GM19455 (cell line): Measurements from ENCODE around the gene CDH12.
"Not testable (repeated sequence)": the region's sequence is repeated elsewhere in the genome, so short reads cannot be mapped to it uniquely, and the experiment has no call there.

ENCODE experiments used
- ATAC-seq: cut with Tn5 transposase; IDR thresholded peaks from one replicate; pipeline ENCODE4 v1.9.1; 2021; ENCODE audit not compliant: unreplicated experiment

CDH12 gene

DNA sequence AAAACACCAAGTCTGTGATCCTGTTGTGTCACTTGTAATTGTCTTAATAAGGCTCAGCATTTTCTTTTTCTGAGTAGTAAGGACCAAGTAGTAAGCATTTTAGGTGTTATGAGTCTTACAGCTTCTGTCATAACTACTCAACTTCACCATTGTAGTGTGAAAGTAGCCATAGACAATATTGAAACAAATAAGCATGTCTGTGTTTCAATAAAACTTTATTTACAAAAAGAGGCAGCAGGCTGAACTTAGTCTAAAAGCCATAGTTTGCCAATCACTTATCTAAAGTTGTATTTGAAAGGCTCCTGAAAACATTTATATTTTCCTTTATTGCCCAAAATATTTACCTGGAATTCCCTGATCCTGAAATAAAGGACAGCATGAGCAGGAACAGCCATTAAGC, 796.1 kb downstream of the CDH12 start:
- no peak for ATAC-seq

GRCh38 chr5:22056601-22057000, 796.5 kb downstream of the CDH12 start:
- no peak for ATAC-seq

DNA sequence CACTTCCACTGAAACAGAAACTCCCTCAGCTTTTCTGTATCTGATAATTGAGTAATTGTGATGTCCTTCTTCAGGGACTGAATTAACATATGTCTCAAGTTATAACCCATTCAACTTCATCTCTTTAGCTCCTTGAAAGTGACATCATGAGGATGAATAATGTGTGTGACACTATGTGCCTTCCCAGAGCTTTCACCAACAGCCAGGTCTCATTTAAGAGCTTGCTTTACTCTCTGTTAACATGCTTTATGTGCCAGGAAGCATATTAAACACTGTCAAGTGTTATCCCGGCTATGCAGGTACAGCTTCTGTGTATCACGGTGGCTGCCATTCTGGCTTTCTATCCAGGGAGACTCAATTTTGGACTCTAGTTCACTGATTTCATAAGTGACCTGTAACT, 799.9 kb downstream of the CDH12 start:
- ATAC-seq, result no peak

DNA sequence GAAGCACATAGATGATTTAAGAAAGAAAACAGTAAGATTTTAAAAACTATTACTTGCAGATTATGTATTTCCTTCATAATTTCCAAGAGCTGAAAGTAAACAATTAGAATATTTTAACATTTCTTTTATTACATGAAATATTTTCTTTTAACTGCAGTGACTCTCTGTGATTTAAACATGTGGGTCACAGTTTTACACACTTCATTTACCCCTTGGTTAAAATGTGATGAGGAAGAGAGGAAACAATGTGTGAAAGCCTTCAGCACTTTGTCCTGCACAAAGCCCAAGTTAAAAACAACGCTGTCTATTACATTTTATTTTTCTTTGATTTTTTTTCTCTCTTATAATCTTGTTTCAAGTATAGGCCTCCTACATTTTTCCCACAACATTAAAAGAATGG, 801.3 kb downstream of the CDH12 start:
- ATAC-seq, result no peak

DNA sequence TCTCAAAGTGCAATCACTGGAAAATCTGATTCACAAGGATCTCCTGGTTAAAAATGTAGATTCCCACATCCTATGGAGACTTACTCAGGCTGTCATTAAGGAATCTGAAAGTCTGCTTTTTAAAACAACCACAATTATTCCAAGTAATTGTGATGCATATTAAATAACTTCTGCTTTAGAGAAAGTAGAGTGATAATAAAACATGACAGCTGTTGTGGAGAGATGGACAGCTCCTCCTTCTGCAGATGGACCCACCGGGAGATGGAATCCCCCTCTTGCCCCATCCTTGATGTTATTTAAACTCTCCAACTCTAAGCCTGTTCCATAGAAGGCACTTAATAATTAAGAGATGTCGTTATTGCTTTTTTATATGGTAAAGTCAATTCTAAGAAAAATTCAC, 802.2 kb downstream of the CDH12 start:
- ATAC-seq, result no peak

GRCh38 chr5:22044229-22044628, 808.9 kb downstream of the CDH12 start:
- ATAC-seq, result no peak

DNA sequence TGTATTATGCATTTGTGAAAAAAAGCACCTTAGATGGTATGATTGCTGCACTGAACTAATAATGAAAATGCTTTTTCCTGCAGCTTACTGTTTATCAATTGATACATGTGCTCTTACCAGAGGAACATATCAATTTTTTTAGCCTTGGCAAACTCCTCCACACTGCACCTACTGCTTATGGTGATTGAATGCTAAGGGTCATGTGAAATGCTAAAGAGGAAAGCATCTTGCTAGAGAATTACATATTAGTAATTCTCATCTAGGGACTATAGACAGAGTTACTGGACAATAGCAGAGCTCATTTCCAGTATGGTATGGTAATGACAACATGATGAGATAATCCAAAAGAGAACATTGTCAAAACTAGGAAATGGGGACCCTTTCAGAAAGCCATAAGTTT, 817.1 kb downstream of the CDH12 start:
- ATAC-seq, result no peak

GRCh38 chr5:22033066-22033465, 820.1 kb downstream of the CDH12 start:
- ATAC-seq, result no peak

DNA sequence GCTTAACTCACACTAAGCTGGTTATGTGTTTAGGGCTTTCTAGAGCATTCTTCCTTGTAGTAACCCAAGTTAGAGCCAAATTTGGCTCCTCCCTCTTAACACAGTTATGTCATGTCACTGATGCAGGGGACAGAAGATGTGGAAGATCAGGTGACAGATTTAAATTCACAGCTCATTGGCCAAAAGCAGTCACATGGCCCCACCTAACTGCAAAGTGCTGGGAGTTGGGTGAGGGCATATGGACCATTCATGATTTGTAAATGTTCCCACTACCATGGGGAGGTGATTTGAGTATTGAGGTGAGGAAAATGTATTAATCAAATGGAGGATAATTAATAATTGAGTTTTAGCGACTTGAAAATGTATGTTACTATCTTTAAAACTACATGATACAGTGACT, 829.4 kb downstream of the CDH12 start:
- ATAC-seq, result no peak

GRCh38 chr5:22012893-22013292, 840.3 kb downstream of the CDH12 start:
- ATAC-seq, result not testable (repeated sequence)

DNA sequence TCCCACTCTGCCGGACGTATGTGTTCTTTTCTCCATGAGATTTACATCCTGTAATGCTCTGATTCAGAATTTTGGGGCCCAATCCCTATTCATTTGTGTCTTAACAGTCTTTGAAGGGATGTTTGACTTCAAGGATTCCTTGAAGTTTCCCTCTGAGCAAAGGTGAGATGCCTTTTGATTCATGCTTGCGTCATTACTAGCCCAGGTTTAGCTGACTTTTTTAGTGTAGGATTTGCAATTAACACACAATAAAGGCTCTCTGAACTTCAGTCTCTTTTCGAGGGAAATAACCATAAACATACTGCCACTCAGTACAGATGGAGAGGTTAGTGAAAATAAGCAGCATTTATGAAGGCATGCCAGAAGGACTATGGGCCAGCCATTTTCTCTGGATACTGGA, 842.3 kb downstream of the CDH12 start:
- ATAC-seq, result not testable (repeated sequence)

GRCh38 chr5:22001097-22001496, 852.0 kb downstream of the CDH12 start:
- ATAC-seq, result not testable (repeated sequence)

DNA sequence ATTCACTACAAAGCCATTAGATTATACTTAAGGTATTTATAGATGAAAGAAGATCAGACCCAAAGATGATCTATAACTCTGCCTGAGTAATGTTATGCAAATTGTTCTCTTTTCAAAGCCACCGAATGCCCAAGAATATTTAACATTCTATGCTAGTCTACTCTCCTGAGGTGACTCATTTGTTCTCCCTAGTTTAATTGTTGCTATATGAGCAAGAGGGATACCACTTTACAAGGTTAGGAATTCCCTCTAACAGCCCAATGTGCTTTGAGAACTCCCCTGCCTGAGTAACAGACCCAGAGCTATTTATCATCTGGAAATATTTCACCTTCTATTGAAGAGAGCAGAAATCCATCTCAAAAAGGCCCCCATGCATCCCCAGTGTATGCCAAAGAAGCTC, 867.3 kb downstream of the CDH12 start:
- ATAC-seq, result not testable (repeated sequence)

DNA sequence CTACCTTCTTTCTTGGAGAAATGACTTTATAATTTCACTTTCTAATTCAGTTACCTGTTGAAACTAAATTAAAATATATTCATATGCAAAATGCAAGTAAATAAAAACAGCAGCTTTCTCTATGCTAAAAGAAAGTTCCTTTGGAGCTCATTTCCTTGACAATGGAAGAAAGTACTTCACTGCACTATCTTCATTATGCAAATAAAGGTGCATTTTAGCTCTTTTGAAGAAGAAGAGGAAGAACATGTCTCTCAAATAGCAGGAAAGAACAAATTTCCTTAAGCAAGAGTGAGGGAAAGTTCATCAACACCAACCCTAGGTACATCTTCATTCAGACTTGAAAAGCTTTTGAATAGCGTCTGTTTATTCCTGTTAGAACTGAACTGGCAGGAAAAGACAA, 901.6 kb downstream of the CDH12 start:
- ATAC-seq, result not testable (repeated sequence)

DNA sequence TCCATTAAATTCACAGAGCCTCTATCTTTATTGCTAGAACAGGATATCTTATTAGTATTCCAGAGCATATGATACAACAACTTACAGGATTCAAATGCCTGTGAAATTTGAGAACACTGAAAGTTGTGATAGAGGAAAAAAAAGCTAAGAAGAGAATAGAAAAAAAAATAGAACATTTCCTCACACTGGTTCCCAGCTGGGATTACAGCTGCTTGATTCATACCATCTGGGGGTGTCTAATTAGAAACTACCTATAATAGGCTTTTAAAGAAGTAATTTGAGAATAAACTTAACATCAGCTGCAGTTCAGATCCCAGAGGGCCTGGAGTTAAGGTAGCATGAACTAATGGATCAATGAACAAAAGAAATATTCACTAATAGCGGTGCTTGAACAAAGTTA, 922.0 kb downstream of the CDH12 start:
- no peak for ATAC-seq

DNA sequence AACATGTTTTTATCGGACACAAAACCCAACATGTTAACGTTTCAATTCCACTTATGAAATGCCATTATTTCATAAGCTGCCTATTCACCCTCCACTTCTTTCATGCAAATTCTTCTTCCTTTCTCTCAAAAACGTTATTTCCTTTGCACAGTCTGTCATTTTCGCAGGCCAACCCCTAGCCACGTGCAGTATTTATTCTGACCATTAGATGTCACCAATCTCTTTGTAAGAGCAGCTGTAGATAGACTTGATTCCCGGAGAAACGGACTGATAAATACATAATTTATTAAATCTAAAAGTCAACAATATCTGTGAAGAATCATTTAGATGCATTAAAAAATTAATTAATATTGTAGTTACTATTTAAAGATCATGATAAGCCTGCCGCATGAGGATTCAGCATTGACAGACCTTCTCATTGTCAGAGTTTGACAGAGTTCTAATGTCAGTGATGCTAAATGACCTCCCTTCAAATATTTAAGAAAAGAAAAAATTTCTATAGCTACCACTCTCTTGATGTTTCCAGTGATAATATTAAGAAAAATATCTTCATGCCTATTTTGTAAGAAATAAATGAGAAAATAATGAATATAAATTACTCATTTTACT, 933.6 kb downstream of the CDH12 start:
- ATAC-seq, result peak; percentile 94

DNA sequence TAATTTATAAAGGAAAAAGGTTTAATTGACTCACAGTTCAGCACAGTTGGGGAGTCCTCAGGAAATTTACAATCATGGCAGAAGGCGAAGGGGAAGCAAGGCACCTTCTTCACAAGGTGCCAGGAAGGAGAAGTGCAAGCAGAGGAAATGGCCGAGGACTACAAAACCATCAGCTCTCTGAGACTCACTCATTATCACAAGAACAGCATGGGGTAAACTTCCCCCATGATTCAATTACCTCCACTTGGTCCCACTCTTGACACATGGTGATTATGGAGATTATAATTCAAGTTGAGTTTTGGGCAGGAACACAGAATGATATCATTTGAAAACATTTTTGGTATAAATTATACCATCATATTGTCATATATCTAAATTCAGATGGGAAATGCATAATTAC, 934.7 kb downstream of the CDH12 start:
- no peak for ATAC-seq

DNA sequence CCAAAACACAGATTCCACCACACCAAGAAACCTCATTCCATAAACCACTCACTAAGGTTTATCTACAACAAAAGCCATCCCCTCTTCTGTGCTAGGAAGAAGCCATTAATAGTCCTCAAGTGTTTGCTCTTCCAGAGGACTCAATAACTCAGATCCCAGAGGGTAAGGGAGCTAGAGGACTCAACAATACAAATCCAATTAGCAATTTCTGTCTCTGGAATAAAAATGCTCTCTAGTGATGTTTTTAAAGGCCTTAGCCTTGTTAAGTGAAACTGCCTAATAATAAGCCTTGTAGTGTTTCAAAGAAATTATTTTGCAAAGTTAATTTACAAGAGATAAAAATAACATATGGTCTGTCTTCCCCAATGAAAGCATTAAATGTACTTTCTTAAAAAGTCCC, 942.4 kb downstream of the CDH12 start:
- no peak for ATAC-seq

DNA sequence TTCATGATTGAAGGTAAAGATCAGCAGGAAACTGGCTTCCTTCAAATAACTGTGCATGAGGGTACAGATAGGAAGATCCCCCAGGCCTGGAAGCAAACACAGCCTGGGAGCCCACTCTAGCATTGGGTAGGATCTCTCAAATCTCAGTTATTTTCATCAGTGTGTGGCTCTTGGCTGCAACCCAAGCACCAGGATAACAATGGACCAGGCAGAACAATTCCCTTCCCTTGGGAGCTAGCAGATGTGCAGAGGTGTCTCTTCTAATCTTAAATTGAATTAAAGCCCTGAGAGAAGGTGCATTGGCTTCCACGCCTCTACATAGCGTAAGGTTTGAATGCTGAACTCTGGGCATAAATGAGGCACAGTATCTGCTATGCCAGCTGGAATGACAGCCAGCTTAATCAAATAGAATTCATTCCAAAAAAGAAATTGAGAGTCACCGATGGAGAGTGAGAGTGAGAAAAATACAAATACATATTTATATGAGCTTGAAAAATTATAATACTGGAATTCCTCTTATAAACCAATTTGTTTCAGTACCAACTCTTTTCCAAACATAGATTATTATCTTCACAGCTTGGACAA, 957.3 kb downstream of the CDH12 start:
- ATAC-seq, result no peak

GRCh38 chr5:21893161-21893560, 960.0 kb downstream of the CDH12 start:
- no peak for ATAC-seq

- no peak for ATAC-seq
Observed at GRCh38 chr5:21889581-21889980, 963.6 kb downstream of the CDH12 start.

DNA sequence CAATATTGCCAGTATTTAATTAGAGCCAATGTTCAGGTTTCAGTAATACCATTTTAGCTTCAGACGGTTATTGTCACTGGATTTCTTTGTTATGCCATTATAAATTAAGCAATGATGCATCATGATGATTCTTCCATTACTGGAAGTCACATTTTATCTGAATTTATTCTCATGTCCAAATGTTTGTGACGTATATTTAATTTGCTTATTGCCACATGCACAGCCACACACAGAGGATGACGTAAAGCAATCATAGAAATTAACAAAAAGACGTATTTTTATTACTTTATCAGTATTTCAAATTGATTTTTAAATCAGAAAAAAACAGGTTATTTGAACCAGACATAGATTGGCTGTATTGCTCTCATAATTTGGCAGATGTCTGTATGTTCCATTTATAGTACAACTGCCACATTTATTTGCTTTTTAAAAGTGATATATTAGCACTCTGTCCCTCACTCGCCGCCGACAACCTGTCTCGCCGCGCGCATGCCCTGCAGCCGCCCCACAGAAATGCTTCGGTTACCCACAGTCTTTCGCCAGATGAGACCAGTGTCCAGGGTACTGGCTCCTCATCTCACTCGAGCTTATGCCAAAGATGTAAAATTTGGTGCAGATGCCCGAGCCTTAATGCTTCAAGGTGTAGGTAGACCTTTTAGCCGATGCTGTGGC, 970.9 kb downstream of the CDH12 start:
- no peak for ATAC-seq

DNA sequence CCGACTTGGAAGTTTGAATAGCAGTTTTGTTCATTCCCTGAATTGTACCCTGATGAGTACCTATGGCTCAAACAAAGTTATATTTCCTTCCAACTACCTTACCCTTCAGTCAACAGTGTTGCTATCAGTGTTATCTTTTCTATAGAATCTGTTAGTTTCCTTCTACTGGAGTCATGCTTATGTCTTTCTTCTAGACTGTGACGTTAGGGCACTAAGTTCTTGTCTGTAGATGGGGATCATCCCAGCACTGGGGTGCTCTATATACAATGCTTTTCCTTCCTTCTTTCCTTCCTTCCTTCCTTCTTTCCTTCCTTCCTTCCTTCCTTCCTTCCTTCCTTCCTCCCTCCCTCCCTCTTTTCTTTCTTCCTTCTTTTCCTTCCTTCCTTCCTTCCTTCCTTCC, 973.0 kb downstream of the CDH12 start:
- no peak for ATAC-seq
